Skin epidermis (tissue), 12 donors: ENCODE results near the gene CORO2B.

Experiments used
- H3K27ac ChIP-seq, 21 experiments: fragments of 200-600 bp; sonication (generic) in 11 of 21; one replicate each; pipeline ENCODE4 v1.5.0; 2020; ENCODE audit warnings: mild to moderate bottlenecking in 3 of 21, inconsistent platforms in 2 of 21, moderate library complexity in 2 of 21
- H3K4me3 ChIP-seq, 7 experiments: fragments of 200-600 bp; sonication (generic) in 2 of 7; one replicate each; pipeline ENCODE4 v1.5.0; 2020; ENCODE audit warnings: inconsistent platforms in 2 of 7, mild to moderate bottlenecking in 2 of 7, moderate library complexity in 1 of 7

CORO2B gene

GRCh38 chr15:68570974-68571373 is 7.8 kb upstream of the CORO2B start:
- H3K4me3 ChIP-seq, result no peak overlapping the region
- H3K27ac ChIP-seq, result no peak overlapping the region

DNA sequence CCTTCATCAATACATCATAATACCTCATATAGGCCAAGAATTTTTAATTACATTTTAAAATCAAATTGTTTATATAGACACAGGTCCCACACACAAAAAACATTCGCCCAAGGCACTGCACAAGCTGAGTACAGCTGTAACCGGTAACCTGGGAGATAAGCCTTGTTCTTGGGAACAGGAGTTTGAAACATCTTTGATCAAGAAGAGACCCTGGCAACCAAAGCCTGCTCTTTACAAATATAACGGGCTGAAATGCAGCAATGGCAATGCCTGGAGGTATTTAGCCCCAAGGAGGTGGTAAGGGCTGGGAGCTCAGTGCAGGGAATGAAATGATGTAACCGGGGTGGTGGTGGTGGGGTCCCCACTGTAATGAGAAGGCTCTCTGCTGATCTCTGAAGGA is 7.2 kb upstream of the CORO2B start:
- Histone ChIP-seq H3K4me3 (no peak overlapping the region), H3K27ac (no peak overlapping the region)

DNA sequence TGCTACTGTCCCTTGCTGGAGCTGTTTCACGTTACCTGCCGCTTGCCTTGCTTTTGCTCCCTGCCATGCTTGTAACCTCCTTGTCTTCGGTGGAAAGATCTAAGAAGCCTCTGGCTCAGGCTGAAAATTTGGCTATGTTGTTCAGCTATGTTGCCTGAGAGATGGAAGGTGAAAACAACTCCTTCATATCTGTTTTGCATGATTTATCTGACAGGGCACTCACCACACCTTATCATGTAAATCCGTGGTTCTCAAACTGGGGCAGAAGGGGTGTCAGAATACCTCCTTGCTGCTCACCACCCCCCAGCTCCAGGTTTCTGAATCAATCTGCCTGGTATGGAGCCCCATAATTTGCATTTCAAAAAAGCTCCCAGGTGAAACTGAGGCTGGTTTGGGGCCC is 6.5 kb upstream of the CORO2B start:
- Histone ChIP-seq H3K27ac (no peak overlapping the region), H3K4me3 (no peak overlapping the region)

- Histone ChIP-seq H3K4me3 (no peak overlapping the region), H3K27ac (no peak overlapping the region)
These were observed 5.9 kb upstream of the CORO2B start for GRCh38 chr15:68572921-68573320.

DNA sequence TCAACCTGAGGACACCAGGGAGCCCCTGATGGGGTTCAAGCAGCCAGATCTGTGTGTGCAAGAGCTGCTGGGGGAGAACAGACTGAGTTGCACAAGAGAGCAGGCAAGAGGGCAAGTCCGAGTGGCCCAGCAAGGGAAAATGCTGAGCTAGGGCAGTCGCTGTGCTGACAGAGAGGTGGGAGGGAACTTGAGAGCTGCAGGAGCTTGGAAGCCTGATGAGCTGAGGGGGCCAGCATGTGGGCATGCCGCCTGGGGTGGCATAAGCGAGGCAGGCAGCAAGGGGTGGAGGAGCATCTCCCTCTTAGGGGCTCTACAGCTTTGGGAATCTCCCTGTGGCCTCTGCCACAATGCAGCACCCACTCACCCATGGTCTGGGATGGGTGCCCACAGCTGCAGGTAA is 4.7 kb upstream of the CORO2B start:
- Histone ChIP-seq H3K4me3 (no peak overlapping the region), H3K27ac (no peak overlapping the region)

GRCh38 chr15:68574629-68575028 is 4.2 kb upstream of the CORO2B start:
- Histone ChIP-seq H3K27ac (no peak overlapping the region), H3K4me3 (no peak overlapping the region)

DNA sequence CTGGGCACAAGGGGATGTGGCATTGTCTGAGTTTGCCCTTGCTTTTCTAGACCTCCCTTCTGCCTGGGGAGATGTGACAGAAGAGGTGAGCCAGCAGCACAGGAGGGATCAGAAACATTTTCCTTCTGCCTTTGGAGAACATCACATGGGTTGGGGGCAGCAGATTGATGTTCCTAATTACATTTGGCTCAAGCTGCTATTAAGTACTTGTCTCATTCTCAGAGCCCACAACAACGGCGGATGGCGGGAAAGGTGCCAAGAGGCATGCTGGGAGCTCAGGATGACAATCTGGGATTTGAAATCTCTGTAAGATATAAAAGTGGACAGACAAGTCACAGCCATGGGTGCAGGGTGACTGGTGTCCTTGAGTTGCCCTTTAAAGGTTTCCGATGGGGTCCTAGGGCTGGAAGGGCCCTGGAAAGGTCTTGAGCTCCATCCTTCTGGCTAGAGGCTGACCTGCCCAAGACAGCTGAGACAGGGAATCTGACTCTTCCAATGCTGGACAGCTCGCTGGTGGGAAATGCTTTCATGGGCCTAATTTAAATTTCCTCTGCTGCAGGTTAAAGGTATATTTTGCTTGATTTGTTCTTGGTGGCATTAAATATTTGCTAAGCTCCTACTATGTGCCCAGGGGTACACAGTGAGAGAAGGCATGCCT is 2.4 kb upstream of the CORO2B start:
- H3K27ac ChIP-seq, result no peak overlapping the region

GRCh38 chr15:68578175-68578979 is 416 bp upstream of the CORO2B start:
- H3K4me3 ChIP-seq, result peak overlapping the region; percentile 38 to 60 (median 46)
- H3K27ac ChIP-seq, result peak overlapping the region in 13 of 21 experiments; percentile 7 to 91 (median 65)

More for the DNA sequence above, 2.4 kb upstream of the CORO2B start:
- H3K4me3 ChIP-seq, result no peak overlapping the region

DNA sequence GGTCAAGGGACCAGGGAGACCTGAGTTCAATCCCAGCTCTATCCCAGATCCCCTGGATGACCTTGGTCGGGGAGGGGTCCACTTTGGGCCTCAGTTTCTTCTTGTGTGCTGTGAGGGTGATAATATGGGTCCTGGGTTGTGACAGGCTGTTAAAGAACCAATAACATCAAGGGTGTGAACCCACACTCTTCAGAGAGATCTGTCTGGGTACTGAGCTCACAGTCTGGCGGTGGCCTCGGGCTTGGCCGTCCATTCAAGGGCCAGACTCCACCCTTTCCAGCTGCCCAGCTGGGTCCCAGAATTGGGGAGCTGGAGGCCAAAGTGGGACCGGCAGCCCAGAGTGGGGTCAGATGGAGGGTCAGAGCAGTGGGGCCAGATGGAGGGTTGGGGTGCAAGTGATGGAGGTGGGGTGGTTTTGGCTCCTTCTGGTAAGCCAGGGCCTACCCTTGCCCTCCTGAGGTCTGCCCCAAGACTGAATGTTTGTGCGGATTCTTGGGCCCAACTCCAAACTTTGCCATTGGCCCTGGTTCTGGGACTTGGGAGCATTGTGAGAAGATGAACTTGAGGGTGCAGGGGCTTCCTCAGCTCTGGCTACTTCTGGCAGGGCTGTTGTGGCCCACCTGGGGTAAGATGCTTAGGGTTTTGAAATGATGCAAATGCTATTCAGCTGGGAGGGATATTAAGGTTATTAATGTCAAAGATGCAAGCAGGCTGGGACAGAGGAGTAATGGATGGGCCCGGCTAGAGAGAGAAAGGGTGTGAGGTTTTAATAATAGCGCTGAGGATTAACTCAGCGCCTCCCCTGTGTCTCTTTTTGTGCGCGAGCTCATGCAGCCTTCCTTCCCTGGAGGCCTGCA is 1.5 kb downstream of the CORO2B start:
- Histone ChIP-seq H3K27ac (peak overlapping the region in 10 of 21 experiments; percentile 21 to 91 (median 59)), H3K4me3 (peak overlapping the region in 2 of 7 experiments; percentile 43 to 60)

DNA sequence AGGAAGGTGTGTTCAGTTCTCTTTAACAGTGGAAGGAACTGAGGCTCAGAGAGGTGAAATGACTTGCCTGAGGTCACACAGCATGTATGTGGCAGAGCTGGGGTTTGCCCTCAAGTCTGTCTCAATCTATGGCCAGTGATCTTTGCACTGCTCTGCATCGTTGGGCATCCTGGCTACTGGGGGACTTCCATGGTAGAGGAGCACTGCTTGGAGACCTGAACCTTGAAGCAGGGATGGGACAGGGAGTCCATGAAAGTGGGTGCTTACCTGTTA is 2.0 kb downstream of the CORO2B start:
- no peak overlapping the region for H3K27ac ChIP-seq
- no peak overlapping the region for H3K4me3 ChIP-seq

GRCh38 chr15:68581725-68582124 is 2.9 kb downstream of the CORO2B start:
- Histone ChIP-seq H3K27ac (peak overlapping the region in 2 of 21 experiments; percentile 17 to 27), H3K4me3 (no peak overlapping the region)

DNA sequence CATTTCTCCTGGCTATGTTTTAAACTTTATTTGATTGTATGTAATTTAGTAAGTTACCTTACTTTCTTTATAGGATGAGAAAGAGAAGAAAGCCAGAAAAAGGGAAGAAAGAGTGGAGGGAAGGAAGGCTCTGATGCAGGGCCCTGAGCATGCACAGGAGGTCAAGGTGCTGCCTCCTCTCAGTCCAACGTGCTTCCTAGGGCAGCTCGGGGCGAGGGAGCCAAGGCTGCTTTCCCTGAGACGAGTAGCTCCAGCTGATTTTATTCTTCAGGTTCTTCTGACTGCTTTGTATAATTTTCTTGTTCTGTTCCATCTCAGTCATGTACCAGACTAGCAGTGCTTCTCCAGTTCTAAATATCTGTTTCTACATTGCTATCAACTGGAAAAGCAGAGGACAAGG is 3.4 kb downstream of the CORO2B start:
- no peak overlapping the region for H3K4me3 ChIP-seq
- peak overlapping the region in 1 of 21 experiments; percentile 17 for H3K27ac ChIP-seq

DNA sequence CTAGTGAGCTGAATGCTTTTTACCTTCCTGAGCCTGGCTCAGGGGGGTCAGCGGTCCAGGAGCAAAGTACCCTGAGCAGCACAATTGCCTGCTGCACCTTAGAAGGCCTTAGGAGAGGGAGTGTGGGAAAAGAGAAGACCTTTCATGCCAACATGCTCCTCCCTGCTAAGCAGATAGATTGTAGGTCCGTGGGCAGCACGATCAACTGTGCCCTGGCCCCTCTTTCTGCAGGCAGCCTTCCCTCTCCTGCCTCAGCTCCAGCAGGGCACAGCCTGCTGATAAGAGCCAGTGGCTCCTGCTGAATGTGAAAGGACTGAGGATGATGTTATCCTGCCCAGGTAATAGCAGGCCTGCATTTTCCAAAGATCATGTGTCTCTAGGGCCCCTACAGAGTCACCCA is 4.1 kb downstream of the CORO2B start:
- H3K4me3 ChIP-seq, result no peak overlapping the region
- H3K27ac ChIP-seq, result peak overlapping the region in 1 of 21 experiments; percentile 10

GRCh38 chr15:68583321-68583720 is 4.5 kb downstream of the CORO2B start:
- peak overlapping the region in 2 of 21 experiments; percentile 10 to 54 for H3K27ac ChIP-seq

DNA sequence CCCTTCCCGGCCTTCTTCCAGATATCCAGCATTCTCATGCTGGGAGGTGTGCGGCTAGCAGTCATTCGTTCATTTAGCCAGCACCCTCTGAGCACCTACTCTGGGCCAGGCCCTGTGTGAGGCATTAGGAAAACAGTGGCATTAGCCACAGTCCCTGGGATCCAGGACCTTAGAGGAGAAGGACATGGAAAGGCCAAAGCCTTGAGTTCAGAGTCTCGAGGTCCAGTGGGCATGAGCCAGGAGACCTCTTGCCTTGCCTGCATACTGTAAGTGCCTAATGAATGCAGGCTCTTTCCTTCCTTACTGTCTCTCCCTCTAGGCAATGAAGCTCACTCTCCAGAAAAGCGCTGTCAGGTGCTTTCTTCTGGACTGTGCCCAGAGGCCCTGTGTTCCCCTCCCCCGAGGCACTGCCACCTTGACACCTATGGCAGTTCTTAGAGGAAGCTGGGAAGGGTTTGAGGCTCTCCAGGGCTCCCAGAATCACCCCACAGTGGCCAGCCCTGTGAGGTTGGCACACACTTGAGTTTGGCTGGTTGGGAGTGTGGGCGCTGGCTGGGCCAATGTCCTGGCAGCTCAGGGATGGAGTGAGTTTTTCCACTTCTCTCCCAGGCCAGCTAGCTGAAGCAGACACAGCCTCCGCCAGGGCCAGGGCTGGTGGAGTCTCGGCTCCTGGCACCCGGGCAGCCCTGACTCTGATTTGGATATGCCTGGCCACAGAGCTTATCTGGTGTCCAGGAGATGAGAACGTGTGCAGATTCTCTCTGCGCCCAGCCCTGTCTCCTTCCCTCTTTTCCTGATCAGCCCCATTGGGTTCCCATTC is 5.4 kb downstream of the CORO2B start:
- H3K4me3 ChIP-seq, result no peak overlapping the region
- peak overlapping the region in 9 of 21 experiments; percentile 8 to 71 (median 51) for H3K27ac ChIP-seq

More at GRCh38 chr15:68583321-68583720, 4.5 kb downstream of the CORO2B start:
- H3K4me3 ChIP-seq, result no peak overlapping the region

DNA sequence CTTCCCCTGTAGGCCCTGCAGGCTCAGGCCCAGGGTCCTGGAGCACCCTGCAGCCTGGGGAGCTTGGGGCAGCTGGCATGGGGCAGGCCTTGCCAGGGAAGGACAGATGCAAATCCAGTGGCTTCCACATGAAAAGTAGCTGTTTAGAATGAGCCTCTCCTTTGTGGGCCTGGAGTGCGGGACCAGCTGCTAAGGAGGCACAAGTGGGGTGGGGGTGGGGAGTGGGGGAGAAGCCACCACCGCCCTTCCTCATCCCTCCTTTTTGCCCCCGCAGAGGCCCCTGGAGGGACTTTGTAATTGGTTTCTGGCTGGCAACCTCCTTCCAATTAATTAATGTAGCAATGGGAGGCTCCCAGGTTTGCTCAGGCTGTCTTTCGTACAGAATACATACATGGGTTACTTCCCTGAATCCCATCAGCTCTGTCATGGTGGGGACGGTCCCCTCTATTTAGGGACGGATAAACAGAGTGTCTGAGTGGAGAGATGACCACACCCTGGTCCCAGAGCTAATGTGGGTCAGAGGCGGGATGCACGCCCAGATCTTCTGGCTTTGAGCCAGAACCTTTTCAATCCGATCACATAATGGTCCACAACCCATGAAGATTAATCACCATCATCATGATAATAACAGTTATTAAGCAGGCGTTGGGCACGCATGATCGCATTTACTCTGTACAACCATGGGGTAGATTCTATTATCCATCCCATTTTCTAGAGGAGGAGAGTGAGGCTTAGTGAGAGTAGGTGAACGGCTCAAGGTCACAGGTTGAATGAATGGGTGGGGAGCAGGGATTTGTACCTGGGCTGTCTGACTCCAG is 6.2 kb downstream of the CORO2B start:
- peak overlapping the region in 9 of 21 experiments; percentile 3 to 71 (median 40) for H3K27ac ChIP-seq
- no peak overlapping the region for H3K4me3 ChIP-seq

DNA sequence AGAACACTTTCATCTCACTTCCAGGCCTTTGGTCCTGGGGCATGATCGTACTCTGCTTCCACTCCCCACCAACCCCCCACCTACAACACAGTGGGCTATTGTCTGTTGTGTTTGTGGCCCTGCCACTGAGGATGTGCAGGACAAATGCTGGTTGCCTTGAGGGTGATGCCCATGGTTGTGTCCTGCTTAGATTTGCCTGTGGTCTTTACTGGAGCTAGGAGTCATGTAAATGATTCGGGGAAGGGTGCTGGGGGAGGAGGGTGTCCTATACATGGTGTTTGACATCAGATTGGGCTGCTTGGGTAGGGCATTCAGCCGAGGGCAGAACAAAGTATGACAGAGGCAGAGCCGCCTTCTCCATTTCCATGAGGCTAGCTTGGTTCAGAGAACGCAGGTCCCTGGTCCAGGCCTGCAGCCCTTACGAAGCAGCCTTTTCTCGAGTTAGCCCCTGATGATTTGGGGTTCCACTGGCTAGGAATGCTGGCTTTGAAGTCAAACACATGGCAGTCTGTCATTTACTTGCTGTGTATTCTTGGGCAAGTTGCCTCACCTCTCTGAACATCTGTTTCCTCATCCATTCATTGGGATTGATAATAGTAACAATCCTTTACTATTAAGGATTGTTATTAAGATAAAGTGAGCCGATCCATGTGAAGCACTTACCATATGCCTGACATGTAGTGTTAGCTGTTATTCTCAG is 6.9 kb downstream of the CORO2B start:
- Histone ChIP-seq H3K27ac (peak overlapping the region in 1 of 21 experiments; percentile 51), H3K4me3 (no peak overlapping the region)
